SK-N-MC (cell line): ENCODE data around the gene RPF1.

Experiments
- EZH2 ChIP-seq: fragments of 200-600 bp; sonication (generic); IDR thresholded peaks from one replicate; pipeline ENCODE4 v1.6.1; 2017; ENCODE audit warnings: antibody characterized with exemption
- FOXP2 ChIP-seq: optimal IDR thresholded peaks from 2 replicates; pipeline ENCODE3; 2011; ENCODE audit warnings: mild to moderate bottlenecking, moderate library complexity; ENCODE audit not compliant: insufficient read depth; ENCODE audit errors: extremely low read length, control extremely low read depth
- POLR2AphosphoS5 ChIP-seq: IDR thresholded peaks from 2 replicates; pipeline ENCODE4 v1.6.1; 2012; ENCODE audit warnings: mild to moderate bottlenecking, low read depth, low read length, borderline replicate concordance

- TF ChIP-seq EZH2 (no peak), POLR2AphosphoS5 (no peak), FOXP2 (no peak)
These were observed 42.0 kb upstream of the RPF1 start for GRCh38 chr1:84436876-84437655.
